Lower leg skin (tissue), 4 donors: ENCODE results near the gene HLA-DOA. TPM values are rescaled to one million over a fixed set of nuclear protein-coding genes. Genes with fewer than 3 reads are reported as not detected.

ENCODE experiments used
- DNase-seq, 2 donors: peaks; one replicate each; pipeline ENCODE4 v3.0.0-alpha.2; 2019; ENCODE audit warnings: low spot score in 2 of 2
- H3K4me3 ChIP-seq: fragments of 200-600 bp; sonication (generic); 2 replicates; pipeline ENCODE4 v1.5.1; 2017; ENCODE audit warnings: mild to moderate bottlenecking, low read depth; ENCODE audit not compliant: poor library complexity, severe bottlenecking
- CTCF ChIP-seq, 3 donors: fragments of 450-650 bp; IDR thresholded peaks; one replicate each; pipeline ENCODE4 v1.5.1; 2016; ENCODE audit warnings: antibody characterized with exemption in 3 of 3, mild to moderate bottlenecking in 3 of 3, moderate library complexity in 2 of 3
- POLR2A ChIP-seq, 2 donors: fragments of 450-650 bp; IDR thresholded peaks; one replicate each; pipeline ENCODE4 v1.6.1; 2016 to 2017; ENCODE audit warnings: antibody characterized with exemption in 2 of 2, mild to moderate bottlenecking in 1 of 2, moderate library complexity in 1 of 2
- WGBS, 2 donors: methylation state at CpG; one replicate each; pipeline ENCODE4 v1.1.5; 2018; 5-methylcytosine and 5-hydroxymethylcytosine counted together
- intact Hi-C: fragments of 100-400 bp; cut with DNase I; formaldehyde crosslinking; loops from one replicate; pipeline ENCODE4 v1.15.0; 2023; ENCODE audit warnings: low total_unique reads
- total RNA-seq, 4 donors: library from RNA; depleted of rRNA; stranded (reverse); fragments of >200 nt; gene quantifications; one replicate each; pipeline ENCODE4 v1.1.0, GENCODE V29; 2016

HLA-DOA gene
- total RNA-seq, 4 donors from 2014 or later = 4.3 to 47.9 (median 13.4) TPM

- no peak for DNase-seq
- intact Hi-C loops = no loop called here
- TF ChIP-seq POLR2A (IDR thresholded peaks at IDR 0.05) = no peak
- TF ChIP-seq CTCF (IDR thresholded peaks at IDR 0.05) = no peak
- no peak overlapping the region for H3K4me3 ChIP-seq
- WGBS, 2 donors = 78 to 79% methylated on average over 9 of the region's 9 CpGs
These were observed 40.1 kb upstream of the HLA-DOA start for GRCh38 chr6:33049323-33050013.

GRCh38 chr6:33040157-33040556 is 30.8 kb upstream of the HLA-DOA start:
- H3K4me3 ChIP-seq = no peak overlapping the region
- intact Hi-C loops = no loop called here
- TF ChIP-seq POLR2A (IDR thresholded peaks at IDR 0.05) (no peak), CTCF (IDR thresholded peaks at IDR 0.05) (no peak)
- WGBS, 2 donors = 93 to 98% methylated on average over 2 of the region's 2 CpGs
- no peak for DNase-seq

GRCh38 chr6:33036535-33036934 is 27.1 kb upstream of the HLA-DOA start:
- 33 to 41% methylated on average over 1 of the region's 1 CpG for WGBS, 2 donors
- no peak overlapping the region for H3K4me3 ChIP-seq
- TF ChIP-seq POLR2A (IDR thresholded peaks at IDR 0.05) (no peak), CTCF (IDR thresholded peaks at IDR 0.05) (no peak)
- intact Hi-C loops = no loop called here
- DNase-seq = no peak

GRCh38 chr6:33034554-33034953 is 25.2 kb upstream of the HLA-DOA start:
- TF ChIP-seq CTCF (IDR thresholded peaks at IDR 0.05) = no peak

GRCh38 chr6:33030245-33030644 is 20.9 kb upstream of the HLA-DOA start:
- no peak for DNase-seq
- TF ChIP-seq CTCF (IDR thresholded peaks at IDR 0.05) = no peak
- intact Hi-C loops = no loop called here
- no peak overlapping the region for H3K4me3 ChIP-seq
- WGBS, 2 donors = 42 to 64% methylated on average over 3 of the region's 3 CpGs

More at GRCh38 chr6:33034554-33034953, 25.2 kb upstream of the HLA-DOA start:
- DNase-seq = no peak
- intact Hi-C loops = no loop called here
- 89 to 97% methylated on average over 1 of the region's 1 CpG for WGBS, 2 donors
- H3K4me3 ChIP-seq = no peak overlapping the region
